HG03039 (cell line): ENCODE data around the gene CWC22.
"Not testable (repeated sequence)": the region's sequence is repeated elsewhere in the genome, so short reads cannot be mapped to it uniquely, and the experiment has no call there.

Experiments used
- ATAC-seq: cut with Tn5 transposase; IDR thresholded peaks from one replicate; pipeline ENCODE4 v1.9.1; 2021; ENCODE audit warnings: mild to moderate bottlenecking, moderate library complexity; ENCODE audit not compliant: unreplicated experiment

Gene CWC22

DNA sequence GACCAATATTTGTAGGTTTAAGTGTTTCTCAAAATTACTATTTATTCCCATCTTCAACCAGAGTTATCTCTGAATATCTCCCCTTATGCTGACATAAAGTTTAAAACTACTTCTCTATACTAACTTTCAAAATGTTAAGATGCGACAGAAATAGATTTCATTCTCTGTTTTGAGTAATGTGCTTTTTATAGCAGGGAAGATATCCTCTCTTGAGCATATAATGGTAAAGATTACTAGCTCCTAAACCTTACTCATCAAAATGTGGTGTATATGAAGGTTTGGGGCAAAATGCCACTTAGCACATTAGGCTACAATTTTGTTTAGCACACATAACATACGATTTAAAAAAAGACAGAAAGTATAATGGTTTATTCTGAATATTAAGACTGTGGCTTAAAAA, 54.4 kb downstream of the CWC22 start:
- peak; percentile 50 for ATAC-seq

DNA sequence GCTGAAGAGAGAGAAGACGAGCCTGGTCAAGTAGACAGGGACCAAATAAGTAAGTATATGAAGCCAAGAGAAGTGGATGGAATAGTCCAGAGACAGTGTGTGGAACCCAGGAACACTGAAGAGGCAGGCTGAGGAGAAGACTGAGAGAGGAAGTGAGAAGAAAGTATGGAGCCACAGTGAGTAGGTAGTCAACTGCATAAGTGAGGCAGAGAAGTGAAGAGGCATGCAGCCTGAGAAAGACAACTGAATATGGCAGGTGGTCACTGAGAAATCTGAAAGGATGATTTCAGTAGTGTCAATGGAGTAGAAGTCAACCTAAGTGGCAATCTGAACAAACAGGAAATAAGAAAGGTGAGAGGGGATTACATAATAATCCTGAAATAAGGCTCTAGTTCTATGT, 55.4 kb downstream of the CWC22 start:
- no peak for ATAC-seq

DNA sequence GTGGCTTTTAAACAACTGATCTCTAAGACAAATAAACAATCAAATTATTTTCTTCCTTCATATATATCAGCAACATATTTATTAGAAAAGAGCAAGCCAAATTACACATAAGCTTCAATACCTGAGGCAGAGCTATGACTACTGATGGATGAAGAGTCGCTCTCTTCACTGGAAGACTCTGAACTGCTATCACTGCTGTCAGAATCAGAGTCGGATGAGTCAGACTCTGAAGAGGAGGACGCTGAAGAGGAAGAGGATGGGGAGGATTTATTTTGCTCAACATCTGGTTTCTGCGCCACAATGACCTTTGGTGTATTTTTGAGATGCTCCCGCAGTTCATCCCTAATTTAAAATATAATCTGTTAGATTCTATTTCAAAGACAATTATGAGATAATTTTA, 56.7 kb downstream of the CWC22 start:
- ATAC-seq, result no peak

DNA sequence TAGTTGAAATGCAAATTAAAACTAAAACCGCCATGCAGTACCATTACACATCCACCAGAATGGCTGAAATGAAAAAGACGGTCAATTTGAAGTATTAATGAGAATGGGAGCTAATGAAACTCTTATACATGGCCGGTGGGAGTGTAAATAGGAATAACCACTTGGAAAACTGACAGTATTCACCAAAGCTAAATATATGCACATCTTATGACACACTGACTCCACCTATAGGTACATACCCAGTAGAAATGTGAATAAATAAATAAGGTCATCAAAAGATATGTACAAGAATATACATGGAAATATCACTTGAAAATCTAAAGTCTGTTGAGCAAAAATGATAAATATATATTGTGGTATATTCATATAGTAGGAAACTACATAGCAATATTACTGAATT, 57.7 kb downstream of the CWC22 start:
- ATAC-seq, result no peak

DNA sequence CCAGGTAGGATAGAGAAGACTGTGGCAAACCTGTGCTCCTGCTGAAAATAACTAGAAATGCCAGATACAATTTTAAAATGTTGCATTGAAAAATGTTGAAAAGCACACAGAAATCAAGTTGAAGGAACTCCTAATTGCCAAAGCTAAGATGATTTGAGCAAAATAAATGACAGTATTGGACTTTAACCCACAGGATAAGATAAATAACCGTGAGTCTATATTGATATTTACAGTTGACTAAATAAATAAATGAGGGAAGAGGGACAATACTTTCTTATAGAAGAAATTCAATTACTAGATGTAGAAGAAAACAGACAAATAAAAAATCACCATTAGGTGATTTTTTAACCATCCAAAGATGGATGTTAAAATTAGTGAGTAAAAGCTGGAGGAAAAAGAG, 59.0 kb downstream of the CWC22 start:
- no peak for ATAC-seq

DNA sequence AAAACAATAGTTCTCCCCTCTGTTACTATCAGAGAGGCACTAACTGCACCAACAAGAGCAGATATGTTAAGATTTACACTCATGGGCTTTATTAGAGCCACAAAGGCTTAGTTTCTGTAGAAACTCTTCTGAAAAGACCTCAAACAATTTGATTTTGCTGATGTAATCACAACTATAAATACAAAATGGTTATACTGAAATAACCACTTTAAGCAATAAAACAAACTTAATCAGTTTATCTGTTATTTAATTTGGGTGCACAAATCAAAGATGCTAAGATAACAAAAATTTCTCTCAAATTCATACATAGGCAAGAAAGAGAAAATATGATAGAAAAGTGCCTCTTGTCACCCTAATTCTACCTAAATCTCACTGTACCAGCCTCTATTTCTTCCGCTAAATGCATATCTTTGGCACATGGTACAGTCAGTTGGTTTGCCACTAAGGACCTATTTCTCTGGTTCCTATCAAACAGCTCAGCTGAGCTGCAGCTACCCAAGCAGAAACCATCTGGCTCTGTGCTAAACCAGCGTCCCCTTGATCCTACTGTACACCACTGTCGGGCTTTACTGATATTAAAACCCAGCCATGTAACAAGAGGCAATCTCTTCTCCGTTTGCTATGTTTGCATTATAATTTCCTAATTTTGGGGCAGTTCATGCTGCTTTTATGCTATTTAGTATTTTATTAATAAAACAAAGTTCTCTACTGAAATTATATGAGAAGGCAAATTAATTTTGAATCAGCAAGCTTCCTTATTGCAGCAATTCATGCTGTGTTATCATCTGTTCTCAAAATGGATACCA, 60.1 kb downstream of the CWC22 start:
- no peak for ATAC-seq

DNA sequence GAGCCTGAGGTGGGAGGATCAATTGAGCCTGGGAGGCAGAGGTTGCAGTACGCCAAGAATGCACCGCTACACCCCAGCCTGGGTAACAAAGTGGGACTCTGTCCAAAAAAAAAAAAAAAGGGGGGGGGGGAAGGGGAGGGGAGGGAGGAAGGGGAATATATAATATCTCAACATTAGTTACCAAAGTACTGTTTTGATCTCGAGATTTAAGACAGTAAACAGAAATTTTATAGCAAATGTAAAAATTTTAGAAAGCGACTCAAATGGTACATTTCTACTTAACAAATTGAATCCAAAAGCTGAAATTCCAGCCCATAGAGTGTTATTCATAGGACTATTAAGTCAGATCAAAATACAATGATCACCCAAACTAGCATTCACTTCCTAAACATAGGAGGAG, 60.8 kb downstream of the CWC22 start:
- no peak for ATAC-seq

DNA sequence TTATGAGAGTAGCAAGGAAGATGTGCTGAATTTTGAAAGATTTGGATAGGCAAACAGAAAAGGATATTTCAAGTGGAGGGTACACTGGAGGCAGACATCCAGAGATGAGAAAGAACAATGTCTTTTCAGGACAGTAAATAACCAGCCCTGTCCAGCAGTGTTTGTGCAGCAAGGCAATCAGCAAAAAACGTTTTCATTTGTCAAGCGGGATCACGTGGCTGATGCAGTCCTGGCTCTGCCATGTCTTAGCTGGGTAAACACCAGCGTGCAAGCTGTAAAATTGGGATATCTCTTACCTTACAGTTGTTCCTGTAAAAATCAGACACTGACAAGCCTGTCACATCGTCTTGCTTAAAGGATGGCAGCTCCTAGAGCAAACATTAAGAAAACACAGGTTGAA, 67.8 kb downstream of the CWC22 start:
- no peak for ATAC-seq

DNA sequence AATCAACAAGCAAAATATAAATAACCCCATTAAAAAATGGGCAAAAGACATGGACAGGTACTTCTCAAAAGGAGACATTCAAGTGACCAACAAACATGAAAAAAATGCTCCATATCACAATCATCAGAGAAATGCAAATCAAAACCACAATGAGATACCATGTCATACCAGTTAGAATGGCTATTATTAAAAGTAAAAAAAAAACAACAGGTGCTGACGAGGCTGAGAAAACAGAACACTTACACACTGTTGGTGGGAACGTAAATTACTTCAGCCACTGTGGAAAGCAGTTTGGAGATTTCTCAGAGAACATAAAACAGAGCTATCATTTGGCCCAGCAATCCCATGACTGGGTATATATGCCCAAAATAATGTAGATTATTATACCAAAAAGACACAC, 69.1 kb downstream of the CWC22 start:
- no peak for ATAC-seq

DNA sequence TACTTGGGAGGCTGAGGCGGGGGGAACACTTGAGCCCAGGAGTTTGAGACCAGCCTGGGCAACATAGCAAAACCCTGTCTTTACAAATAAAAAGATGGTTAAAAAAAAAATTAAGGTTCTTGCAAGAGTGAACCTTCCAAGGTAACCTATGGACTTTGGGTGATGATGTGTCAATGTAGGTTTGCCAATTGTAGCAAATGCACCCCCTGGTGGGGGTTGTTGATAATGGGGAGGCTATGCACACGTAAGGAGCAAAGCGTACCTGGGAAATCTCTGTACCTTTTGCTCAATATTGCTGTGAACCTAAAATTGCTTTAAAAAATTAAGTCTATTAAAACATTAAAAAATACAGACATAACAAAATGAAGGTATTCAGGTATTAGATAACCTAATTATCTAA, 70.4 kb downstream of the CWC22 start:
- ATAC-seq, result no peak

DNA sequence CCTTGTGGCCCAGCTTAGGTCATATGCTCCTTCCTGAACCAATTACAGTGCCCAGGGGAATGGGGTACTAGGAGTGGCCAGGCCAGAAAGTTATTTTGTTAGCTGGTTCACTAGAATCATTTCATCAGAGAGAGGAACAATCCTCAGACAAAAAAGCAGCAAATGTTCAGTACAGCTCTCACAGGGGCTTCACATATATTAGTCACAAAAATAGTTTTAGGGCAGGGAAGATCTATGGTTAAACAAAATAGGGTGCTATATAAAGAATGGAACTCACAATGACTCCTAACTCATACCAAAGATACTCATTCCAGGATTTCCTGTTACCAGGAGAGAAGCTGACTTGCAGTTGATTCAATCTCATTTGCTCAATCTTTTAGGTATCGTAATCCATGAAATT, 71.0 kb downstream of the CWC22 start:
- ATAC-seq, result no peak

DNA sequence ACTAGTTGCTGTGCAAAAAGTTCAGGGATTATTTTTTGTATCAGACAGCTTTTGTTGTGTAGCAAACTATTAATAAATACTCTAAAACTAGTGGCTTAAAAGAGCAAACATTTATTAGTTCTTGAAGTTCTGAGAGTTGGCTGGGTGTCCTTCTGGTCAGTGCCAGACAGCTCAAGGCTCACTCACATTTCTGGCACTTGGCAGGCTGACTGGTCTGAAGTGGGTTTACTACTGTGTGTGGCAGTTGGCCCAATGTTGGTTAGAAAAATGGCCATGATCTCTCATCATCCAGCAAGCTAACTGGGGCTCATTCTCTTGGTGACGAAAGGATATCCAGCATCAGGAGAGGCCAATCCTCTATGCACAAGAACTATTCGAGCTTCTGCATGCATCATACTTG, 74.3 kb downstream of the CWC22 start:
- no peak for ATAC-seq

DNA sequence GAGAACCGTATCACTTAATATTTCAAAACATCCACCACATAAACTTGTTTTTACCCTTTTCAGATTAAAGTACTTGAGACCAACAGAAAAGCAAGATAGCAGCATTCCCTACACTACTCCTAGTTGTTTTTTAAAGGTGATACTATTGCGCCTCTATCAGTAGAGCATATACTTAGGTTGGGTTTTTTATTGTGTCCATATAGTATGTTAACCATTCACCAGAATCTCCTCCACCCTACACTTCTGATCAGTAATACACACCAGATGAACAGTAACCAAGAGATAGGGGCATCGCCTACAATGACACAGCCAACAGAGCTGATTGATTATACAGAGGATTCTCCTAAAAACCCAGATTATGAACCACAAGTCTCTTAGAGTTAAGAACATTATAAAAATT, 75.6 kb downstream of the CWC22 start:
- no peak for ATAC-seq

DNA sequence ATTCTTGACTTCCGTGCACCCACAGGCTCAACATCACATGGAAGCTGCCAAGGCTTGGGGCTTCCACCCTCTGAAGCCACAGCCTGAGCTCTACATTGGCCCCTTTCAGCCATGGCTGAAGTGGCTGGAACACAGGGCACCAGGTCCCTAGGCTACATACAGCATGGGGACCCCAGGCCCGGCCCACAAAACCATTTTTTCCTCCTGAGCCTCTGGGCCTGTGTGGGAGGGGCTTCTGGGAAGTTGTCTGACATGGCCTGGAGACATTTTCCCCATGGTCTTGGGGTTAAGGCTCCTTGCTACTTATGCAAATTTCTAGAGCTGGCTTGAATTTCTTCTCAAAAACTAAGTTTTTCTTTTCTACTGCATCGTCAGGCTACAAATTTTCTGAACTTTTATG, 77.1 kb downstream of the CWC22 start:
- ATAC-seq, result not testable (repeated sequence)

DNA sequence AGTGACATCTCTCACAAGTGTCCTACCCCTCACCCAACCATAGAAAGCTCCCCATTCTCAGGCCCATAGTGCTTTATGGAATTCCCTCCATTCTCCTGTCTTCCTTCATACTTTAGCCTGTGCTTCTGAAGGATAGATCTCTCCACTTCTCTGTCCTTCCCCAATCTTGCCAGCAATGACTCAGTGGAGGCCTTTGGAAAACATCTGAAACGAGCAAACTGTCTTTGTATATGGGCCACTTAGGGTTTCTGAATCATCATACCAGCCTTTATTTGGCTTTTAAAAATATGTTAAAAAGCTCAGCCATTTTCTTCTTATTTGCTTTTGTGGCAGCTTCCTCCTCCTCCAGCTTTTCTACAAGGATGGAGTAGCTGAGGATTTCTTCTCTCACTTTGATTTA, 80.1 kb downstream of the CWC22 start:
- no peak for ATAC-seq

DNA sequence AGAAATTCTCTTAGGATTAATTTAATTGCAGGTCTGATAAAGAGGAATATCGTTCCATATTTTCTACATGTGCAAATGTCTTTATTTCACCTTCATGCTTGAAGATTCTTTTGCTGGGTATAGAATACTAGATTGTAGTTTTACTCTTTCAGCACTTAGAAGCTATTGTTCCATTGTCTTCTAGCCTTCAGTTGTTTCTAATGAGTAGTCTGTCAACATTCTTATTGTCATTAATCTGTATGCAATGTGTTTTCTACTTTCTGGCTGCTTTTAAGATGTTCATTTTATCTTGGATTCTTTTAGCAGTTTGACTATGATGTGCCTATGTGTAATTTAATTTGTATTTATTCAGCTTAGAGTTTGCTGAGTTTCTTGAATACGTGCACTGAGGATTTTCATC, 81.4 kb downstream of the CWC22 start:
- no peak for ATAC-seq

DNA sequence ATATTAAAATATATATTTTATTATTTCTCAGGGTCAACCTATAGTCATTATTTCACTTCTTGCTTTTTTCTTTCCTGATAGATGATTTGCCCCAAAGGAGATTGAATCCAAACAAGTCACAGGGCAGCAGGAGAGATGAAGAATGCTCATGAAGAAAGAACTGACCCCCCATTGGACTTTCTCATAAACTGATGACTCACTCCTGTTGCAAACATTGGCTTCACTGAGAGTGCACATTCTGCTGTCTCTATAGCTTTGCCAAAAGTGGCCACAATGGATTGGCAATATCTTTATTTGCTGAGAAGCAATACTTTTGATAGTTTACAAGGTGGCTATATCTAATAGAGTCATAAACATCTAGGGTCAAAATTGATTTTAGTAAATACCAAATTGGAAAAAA, 89.8 kb downstream of the CWC22 start:
- no peak for ATAC-seq

DNA sequence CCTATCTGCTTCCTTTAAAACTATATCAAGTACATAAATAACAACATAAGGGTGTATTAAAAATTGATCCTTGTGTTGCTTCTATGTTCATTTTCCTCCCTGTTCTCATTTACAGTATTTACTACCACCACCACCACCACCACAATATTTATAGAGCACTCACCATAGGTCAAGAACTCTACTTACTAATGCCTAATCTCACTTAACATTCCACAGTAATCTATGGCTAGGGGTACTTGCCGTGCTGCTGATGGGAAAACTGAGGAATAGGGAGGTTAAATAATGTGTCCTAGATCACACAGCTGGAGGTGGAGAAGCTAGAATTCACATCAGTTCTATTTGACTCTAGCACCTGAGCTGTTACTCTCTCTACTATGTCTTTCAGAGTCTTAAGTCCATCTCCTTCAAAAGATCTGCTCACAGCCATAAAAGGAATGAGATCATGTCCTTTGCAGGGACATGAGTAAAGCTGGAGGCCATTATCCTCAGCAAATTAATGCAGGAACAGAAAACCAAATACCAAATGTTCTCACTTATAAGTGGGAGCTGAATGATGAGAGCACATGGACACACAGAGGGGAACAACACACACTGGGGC, 91.6 kb downstream of the CWC22 start:
- no peak for ATAC-seq

DNA sequence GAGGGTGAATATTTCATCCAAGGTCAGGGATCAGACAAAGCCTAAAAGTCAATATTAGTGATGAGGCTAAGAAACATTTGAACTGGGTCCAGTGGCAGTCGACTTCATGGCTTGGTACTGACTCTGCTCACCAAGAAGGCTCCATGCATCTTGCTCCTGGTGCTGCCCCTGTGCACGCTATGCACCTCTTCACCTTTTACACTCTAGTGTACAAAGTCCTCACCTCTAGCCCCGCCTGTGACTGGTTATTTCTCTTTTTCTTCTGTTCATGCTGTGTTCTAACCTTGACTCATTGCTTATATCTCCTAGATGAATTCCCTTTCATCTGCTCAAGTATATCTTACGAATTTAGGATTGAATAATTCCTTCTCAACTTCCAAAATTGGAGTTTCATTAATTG, 93.3 kb downstream of the CWC22 start:
- no peak for ATAC-seq

DNA sequence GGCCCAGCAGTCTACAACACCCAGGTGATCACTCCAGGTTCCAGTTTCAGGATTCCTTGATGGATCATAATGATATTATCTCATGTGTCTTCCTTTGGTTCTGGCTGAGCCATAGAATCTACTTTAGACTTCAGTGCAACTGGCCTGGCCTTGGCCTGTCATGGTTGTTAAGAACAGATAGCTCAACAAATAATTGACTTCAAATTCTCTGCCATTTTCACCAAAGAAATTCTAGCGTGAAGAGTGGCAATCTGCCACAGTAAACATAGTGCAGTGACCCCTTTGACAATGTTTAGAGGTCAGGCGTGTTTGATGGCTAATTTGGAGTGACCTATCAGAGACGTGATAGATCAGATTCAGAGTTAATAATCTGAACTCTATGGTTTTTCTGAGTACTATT, 95.5 kb downstream of the CWC22 start:
- no peak for ATAC-seq

DNA sequence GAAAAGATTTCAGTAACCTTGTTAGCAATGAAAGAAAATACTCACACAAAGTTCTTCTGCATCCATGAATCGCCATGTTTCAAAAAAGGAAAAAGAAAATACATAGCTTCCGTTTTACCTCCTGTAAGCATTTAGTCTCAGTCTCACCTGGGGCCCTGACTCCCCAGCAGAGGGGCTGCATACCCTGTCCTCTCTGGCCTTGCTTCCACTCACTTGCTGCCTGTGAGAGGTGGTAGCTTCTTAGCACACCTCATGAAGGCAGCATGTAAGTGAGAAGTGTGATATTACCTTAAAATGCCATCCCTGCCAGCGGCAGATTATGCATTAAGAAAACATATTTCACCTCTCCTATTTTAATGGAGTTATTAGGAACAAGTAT, 96.4 kb downstream of the CWC22 start:
- ATAC-seq, result no peak

DNA sequence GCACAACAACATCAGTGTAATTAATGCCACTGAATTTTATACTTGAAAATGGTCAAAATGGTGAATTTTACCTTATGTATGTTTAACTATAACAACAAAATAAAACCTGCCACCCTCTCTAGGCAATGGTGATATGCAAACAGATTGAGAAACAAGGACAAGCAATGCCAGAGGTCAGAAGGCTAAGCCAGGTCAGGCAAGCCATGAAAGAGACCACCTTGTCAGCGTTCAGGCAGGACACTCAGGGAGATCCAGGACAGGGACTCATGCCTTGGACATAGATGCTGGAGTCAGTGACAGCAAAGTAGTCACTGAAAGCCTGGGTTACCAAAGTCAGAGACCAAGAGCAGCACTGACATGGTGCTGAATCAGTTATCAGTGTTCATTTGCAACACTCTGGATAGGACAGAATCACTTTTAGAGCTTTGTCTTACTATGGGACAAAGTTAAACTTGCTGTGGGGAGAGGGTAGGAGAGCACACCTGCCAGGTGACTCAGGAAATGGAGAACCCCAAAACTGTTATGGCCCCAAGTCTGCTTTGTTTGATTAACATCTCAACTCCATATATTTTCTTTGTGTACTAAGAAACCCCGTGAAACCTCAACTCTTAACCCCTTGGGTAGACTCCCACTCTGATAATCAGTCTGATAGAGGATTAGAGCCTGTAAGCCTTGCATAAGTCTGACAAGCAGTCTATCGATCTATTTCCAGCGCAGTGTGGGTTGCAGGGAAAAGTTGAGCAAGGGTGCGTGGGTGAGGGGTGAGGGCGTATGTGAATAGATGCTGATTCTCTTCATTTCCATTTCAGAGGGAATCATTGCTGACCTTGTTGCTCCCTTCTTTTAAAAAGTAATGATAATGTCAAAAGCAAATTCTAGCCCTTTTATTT, 97.0 kb downstream of the CWC22 start:
- ATAC-seq, result no peak
